ENCODE results near the gene PRR14. TPM values are rescaled to one million over a fixed set of nuclear protein-coding genes. Genes with fewer than 3 reads are reported as not detected.

PRR14 gene
- total and polyA plus RNA-seq, 2 of the 8 experiments (the other 6 are each of a cell fraction or from before 2014, with no cell fraction given) = 3.6 to 16.1 TPM

GRCh38 chr16:30663820-30664219 is 13.1 kb downstream of the PRR14 start:
- no peaks in the 10 kb centered on the region for H3K9me3 ChIP-seq (ENCODE audit: insufficient read depth in 2 of 2, low read depth in 1 of 2, low read length in 1 of 2)

More at GRCh38 chr16:30663820-30664219, 13.1 kb downstream of the PRR14 start:
- no peak overlapping the region for H3K14ac ChIP-seq (ENCODE audit: insufficient read length)
- no peak overlapping the region for H4K91ac ChIP-seq (replicated peaks; ENCODE audit: insufficient read length, low read length)
- ChIA-PET POLR2A (ENCODE audit: partially characterized antibody) (interaction anchor here (1.8 kb wide), 1 partner anchor 11 kb away, joined by 5 read pairs; no protein-coding TSS in a partner anchor), CTCF (ENCODE audit: partially characterized antibody) (interaction anchor here (0.6 to 0.9 kb wide), 3 partner anchors 16 to 779 kb away, joined by 3 read pairs; partner anchors contain the start of gene ZNF843)
- no peak for TF ChIP-seq HDAC6 (IDR thresholded peaks at IDR 0.05; ENCODE audit: low read depth, low read length)
- TF ChIP-seq KDM4A (IDR thresholded peaks at IDR 0.05; ENCODE audit: low read depth, low read length, severe bottlenecking) = no peak
- no peak for TF ChIP-seq ATF3 (IDR thresholded peaks at IDR 0.05; ENCODE audit: insufficient read depth, low read depth, low read length)
- no peak overlapping the region for H4K5ac ChIP-seq (ENCODE audit: insufficient read length, low read depth, low read length)
- H3K9ac ChIP-seq (replicated peaks in 1 of 4; ENCODE audit: extremely low read depth in 1 of 4, low read depth in 3 of 4, low read length in 3 of 4) = no peak overlapping the region
- no peak overlapping the region for H2BK20ac ChIP-seq (ENCODE audit: low read length)
- no peak overlapping the region for H2BK5ac ChIP-seq (ENCODE audit: low read depth, low read length)
- 93% methylated on average over 5 of the region's 9 CpGs; no CpG with 5 or more reads in 1 of the 2 experiments for WGBS, 2 experiments (ENCODE audit: extremely low coverage in 1 of 2, insufficient coverage in 1 of 2, insufficient read length in 1 of 2, insufficient replicate concordance in 2 of 2, low coverage in 1 of 2, low lambda C conversion rate in 2 of 2, missing lambda C conversion rate in 1 of 2)
- no peak overlapping the region for H3K4me3 ChIP-seq (ENCODE audit: extremely low read depth in 1 of 4, insufficient read depth in 2 of 4, low read depth in 3 of 4, low read length in 4 of 4)
- H3K23ac ChIP-seq (ENCODE audit: insufficient read length) = no peak overlapping the region
- no peak overlapping the region for H2AK5ac ChIP-seq (ENCODE audit: low read depth, low read length)
- FAIRE-seq (no peak), DNase-seq (ENCODE audit: low read depth in 1 of 2, low spot score in 2 of 2) (no peak)
- no peaks in the 10 kb centered on the region for H3K79me1 ChIP-seq (ENCODE audit: low read depth, low read length)
- H3K36me3 ChIP-seq (ENCODE audit: control insufficient read depth in 2 of 4, insufficient read depth in 4 of 4, low read length in 3 of 4) = peaks cover 0 to 11% (median 2%) of the 10 kb centered on the region in 4 experiments; a peak in 4 of 8 replicates
- peaks cover 8% of the 10 kb centered on the region; the same call in 1 of the 2 replicates for H3K23me2 ChIP-seq (ENCODE audit: low read depth, low read length)
- H4K8ac ChIP-seq (ENCODE audit: extremely low read depth, insufficient read depth, low read length) = no peak overlapping the region
- H3K56ac ChIP-seq (replicated peaks; ENCODE audit: insufficient read length, low read depth, low read length) = no peak overlapping the region
- H2AFZ ChIP-seq (ENCODE audit: low read length) = no peak overlapping the region
- peaks cover 6 to 77% (median 48%) of the 10 kb centered on the region in 4 experiments for H3K27me3 ChIP-seq (replicated peaks in 1 of 4; ENCODE audit: control insufficient read depth in 3 of 4, extremely low read depth in 1 of 4, insufficient read depth in 3 of 4, low read length in 3 of 4)
- peaks cover 18 to 63% of the 10 kb centered on the region in 2 experiments for H4K20me1 ChIP-seq (replicated peaks in 1 of 2; ENCODE audit: control insufficient read depth in 1 of 2, insufficient read depth in 2 of 2, low read length in 2 of 2)
- H3K27ac ChIP-seq (ENCODE audit: low read depth, low read length) = no peak overlapping the region
- no peak overlapping the region for H2BK120ac ChIP-seq (replicated peaks; ENCODE audit: low read depth, low read length)
- H3K18ac ChIP-seq (ENCODE audit: extremely low read depth, low read length) = no peak overlapping the region
- no peak overlapping the region for H3K4me2 ChIP-seq (ENCODE audit: insufficient read depth in 1 of 2, low read depth in 2 of 2, low read length in 2 of 2)
- H3K79me2 ChIP-seq (ENCODE audit: control insufficient read depth in 1 of 2, insufficient read depth in 2 of 2, low read length in 2 of 2) = no peaks in the 10 kb centered on the region
- H2BK15ac ChIP-seq (ENCODE audit: low read length) = no peak overlapping the region
- H2BK12ac ChIP-seq (ENCODE audit: low read depth, low read length) = no peak overlapping the region
- no peak overlapping the region for H3K4ac ChIP-seq (replicated peaks; ENCODE audit: insufficient read length, low read depth, low read length)
- peaks cover 0 to 9% (median 4%) of the 10 kb centered on the region in 4 experiments; a peak in 2 of 7 replicates for H3K4me1 ChIP-seq (replicated peaks in 1 of 4; ENCODE audit: control insufficient read depth in 3 of 4, insufficient read depth in 4 of 4, low read length in 3 of 4)

Measured in H1 (cell line).